ENCODE data around the gene REG4. TPM values are rescaled to one million over a fixed set of nuclear protein-coding genes. Genes with fewer than 3 reads are reported as not detected.

The REG4 gene
- total RNA-seq, 1 donor from 2014 or later, result not detected

DNA sequence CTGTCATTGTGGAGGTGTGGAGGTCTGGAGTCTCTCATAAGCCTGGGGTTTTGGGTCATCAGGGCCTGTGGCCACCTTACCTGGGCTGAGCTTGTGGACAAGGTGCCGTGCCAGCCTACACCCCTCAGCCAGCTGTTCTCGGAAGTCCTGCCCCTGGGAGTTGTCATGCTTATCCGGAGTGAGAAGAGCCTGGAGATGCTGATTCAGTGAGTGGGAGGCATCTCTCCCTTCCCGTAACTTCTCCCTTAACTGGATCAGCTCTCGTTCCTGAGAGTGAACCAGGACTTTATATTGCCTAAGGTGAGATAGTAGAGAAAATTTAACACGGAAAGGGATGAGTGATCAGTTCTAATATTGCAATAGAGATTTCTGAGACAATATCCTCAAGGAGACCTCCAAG, 30.0 kb upstream of the REG4 start:
- Histone ChIP-seq H3K27me3 (no peaks in the 10 kb centered on the region), H3K9me3 (no peaks in the 10 kb centered on the region), H3K27ac (no peak overlapping the region), H3K36me3 (no peaks in the 10 kb centered on the region), H3K4me3 (no peak overlapping the region), H3K4me1 (no peaks in the 10 kb centered on the region)
- TF ChIP-seq, protein P1, sequence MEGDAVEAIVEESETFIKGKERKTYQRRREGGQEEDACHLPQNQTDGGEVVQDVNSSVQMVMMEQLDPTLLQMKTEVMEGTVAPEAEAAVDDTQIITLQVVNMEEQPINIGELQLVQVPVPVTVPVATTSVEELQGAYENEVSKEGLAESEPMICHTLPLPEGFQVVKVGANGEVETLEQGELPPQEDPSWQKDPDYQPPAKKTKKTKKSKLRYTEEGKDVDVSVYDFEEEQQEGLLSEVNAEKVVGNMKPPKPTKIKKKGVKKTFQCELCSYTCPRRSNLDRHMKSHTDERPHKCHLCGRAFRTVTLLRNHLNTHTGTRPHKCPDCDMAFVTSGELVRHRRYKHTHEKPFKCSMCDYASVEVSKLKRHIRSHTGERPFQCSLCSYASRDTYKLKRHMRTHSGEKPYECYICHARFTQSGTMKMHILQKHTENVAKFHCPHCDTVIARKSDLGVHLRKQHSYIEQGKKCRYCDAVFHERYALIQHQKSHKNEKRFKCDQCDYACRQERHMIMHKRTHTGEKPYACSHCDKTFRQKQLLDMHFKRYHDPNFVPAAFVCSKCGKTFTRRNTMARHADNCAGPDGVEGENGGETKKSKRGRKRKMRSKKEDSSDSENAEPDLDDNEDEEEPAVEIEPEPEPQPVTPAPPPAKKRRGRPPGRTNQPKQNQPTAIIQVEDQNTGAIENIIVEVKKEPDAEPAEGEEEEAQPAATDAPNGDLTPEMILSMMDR (IDR thresholded peaks at IDR 0.05), result no peak
- TF ChIP-seq POLR2AphosphoS5 (IDR thresholded peaks at IDR 0.05; ENCODE audit: insufficient read depth in 1 of 2, low read depth in 1 of 2), result no peak
- no peak for TF ChIP-seq POLR2A (IDR thresholded peaks at IDR 0.05)
- DNase-seq (ENCODE audit: extremely low spot score in 2 of 2), result no peak
- intact Hi-C loops (cut with DNase I), result no loop called here

DNA sequence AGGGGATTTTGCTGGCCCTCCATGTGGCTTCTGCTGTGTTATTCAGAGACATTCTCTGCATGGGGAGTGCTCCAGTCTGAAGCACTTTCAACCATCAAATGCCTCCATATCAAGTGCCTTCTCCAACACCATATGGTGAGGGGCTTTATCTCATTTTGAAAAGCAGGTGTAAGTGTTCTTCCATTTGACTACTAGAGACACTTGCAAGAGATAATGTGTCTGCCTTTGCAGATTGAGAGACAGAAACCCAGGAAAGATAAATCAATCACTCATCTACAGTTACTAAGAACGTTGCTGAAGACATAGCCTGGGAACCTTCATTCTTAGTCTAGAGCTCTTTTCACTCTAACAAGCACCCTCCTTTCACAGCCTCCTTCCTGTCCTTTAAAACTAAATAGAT, 29.5 kb upstream of the REG4 start:
- intact Hi-C loops (cut with DNase I), result no loop called here
- no peak for DNase-seq (ENCODE audit: extremely low spot score in 2 of 2)

DNA sequence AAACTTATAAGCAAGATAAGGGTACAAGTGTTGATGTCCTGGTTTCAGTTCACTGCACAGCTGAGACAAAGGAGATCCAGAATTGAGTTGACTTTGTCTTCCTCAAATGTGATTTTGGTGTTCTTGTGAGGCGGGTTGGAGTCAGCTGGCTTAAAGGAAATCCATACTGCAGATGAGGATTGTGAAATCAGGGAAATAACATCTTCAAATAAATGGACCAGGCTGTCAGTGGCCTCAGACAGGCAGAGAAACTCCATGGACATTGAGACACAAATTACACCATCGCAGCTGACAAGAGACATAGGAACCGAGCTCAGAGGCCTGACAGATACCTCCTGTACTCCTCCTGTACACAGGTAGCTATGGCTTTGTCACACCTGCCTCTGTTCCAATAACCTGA, 27.0 kb upstream of the REG4 start:
- no peaks in the 10 kb centered on the region for H3K27me3 ChIP-seq
- H3K4me1 ChIP-seq, result no peaks in the 10 kb centered on the region
- no peaks in the 10 kb centered on the region for H3K9me3 ChIP-seq
- DNase-seq (ENCODE audit: extremely low spot score in 2 of 2), result no peak
- intact Hi-C loops (cut with DNase I), result no loop called here
- no peaks in the 10 kb centered on the region for H3K36me3 ChIP-seq
- H3K27ac ChIP-seq, result no peak overlapping the region
- TF ChIP-seq, protein P1 (IDR thresholded peaks at IDR 0.05), result no peak
- TF ChIP-seq POLR2AphosphoS5 (IDR thresholded peaks at IDR 0.05; ENCODE audit: insufficient read depth in 1 of 2, low read depth in 1 of 2), result no peak
- TF ChIP-seq POLR2A (IDR thresholded peaks at IDR 0.05), result no peak
- no peak overlapping the region for H3K4me3 ChIP-seq

More for the DNA sequence above, 29.5 kb upstream of the REG4 start:
- no peak overlapping the region for H3K4me3 ChIP-seq
- no peaks in the 10 kb centered on the region for H3K9me3 ChIP-seq
- no peaks in the 10 kb centered on the region for H3K36me3 ChIP-seq
- H3K4me1 ChIP-seq, result no peaks in the 10 kb centered on the region
- TF ChIP-seq POLR2AphosphoS5 (IDR thresholded peaks at IDR 0.05; ENCODE audit: insufficient read depth in 1 of 2, low read depth in 1 of 2), result no peak
- TF ChIP-seq, protein P1 (IDR thresholded peaks at IDR 0.05), result no peak
- TF ChIP-seq POLR2A (IDR thresholded peaks at IDR 0.05), result no peak
- H3K27ac ChIP-seq, result no peak overlapping the region
- H3K27me3 ChIP-seq, result no peaks in the 10 kb centered on the region

DNA sequence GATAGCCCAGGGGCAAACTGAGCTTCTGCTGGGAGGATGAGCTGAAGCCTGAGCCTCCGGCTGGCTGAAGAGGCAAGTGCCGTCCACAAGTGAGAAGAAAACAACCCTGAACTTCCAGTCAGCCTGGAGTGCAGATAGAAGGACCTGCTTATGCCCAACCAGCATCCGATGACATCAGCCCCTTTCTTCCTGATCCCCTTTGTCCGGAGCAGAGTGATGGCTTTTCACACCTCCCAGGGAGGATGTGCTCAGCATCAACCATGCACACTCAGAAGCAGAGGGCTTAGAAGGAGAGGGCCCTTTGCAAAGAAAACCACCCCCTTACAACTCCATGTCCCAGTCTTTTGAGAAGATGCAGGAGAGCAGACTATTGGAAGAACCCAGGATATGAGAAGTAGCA, 23.7 kb upstream of the REG4 start:
- no peak for DNase-seq (ENCODE audit: extremely low spot score in 2 of 2)
- intact Hi-C loops (cut with DNase I), result no loop called here
- H3K4me3 ChIP-seq, result no peak overlapping the region
- H3K36me3 ChIP-seq, result no peaks in the 10 kb centered on the region
- H3K9me3 ChIP-seq, result no peaks in the 10 kb centered on the region
- no peak for TF ChIP-seq POLR2AphosphoS5 (IDR thresholded peaks at IDR 0.05; ENCODE audit: insufficient read depth in 1 of 2, low read depth in 1 of 2)
- TF ChIP-seq, protein P1 (IDR thresholded peaks at IDR 0.05), result no peak
- no peak for TF ChIP-seq POLR2A (IDR thresholded peaks at IDR 0.05)
- H3K27me3 ChIP-seq, result no peaks in the 10 kb centered on the region
- H3K27ac ChIP-seq, result no peak overlapping the region
- no peaks in the 10 kb centered on the region for H3K4me1 ChIP-seq

DNA sequence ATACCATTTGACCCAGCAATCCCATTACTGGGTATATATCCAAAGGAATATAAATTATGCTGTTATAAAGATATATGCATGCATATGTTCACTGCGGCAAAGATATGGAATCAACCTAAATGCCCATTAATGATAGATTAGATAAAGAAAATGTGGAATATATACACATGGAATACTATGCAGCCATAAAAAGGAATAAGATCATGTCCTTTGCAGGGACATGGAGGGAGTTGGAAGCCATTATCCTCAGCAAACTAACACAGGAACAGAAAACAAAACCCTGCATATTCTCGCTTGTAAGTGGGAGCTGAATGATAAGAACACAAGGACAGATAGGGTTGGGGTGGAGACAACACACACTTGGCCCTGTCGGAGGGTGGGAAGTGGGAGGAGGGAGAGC, 19.8 kb upstream of the REG4 start:
- Histone ChIP-seq H3K4me3 (no peak overlapping the region), H3K27me3 (no peaks in the 10 kb centered on the region), H3K27ac (no peak overlapping the region), H3K36me3 (no peaks in the 10 kb centered on the region), H3K9me3 (no peaks in the 10 kb centered on the region), H3K4me1 (no peaks in the 10 kb centered on the region)
- TF ChIP-seq, protein P1 (IDR thresholded peaks at IDR 0.05), result no peak
- TF ChIP-seq POLR2AphosphoS5 (IDR thresholded peaks at IDR 0.05; ENCODE audit: insufficient read depth in 1 of 2, low read depth in 1 of 2) (no peak), POLR2A (IDR thresholded peaks at IDR 0.05) (no peak)
- intact Hi-C loops (cut with DNase I), result no loop called here
- no peak for DNase-seq (ENCODE audit: extremely low spot score in 2 of 2)

Measured in vagina (tissue), 2 donors.